ENCODE measurements around the gene CAMKK1.

Gene CAMKK1

DNA sequence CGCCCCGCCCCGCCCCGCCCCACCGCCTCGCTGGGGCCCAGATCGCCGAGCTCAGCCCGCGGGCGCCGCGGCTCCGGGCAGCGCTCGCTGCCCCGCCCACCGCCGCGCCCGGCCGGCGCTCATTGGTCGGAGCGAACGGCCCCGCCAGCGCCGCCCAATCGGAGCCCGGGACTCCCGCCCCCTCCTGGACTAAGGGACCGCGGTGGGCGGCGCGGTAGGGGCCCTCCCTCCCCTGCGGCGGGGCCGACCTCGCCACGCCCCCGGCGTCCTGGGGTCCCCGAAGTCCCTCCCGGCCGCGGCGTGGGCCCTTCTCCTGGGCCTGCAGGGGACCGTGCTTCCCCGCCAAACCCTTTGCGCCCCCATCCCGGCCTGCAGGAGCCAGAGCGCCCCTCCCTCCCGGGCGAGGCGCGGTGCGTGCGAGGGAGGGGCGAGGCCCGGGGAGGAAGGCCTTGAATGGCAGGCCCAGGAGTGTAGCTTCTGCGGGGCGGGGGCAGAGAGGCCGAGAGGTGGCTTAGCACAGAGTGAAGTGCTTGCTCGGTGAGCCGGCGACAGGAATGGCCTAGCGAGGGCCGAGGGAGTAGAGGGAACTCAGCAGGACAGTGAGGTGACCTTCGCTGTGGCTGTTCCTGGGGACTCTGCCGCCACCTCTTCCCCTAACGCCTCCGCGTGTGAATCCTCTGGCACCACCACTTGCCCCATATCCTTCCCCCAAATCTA lies at the start of gene CAMKK1:
CAMKK1 (minus strand) TSS at position 51 of the 717 bp plus-strand sequence. CDS start 7,366 bp downstream, outside the sequence.
- DNase-seq (ENCODE audit: low read depth in 2 of 3, low spot score in 1 of 3) = peak; percentile 73 to 88 (median 81)

DNA sequence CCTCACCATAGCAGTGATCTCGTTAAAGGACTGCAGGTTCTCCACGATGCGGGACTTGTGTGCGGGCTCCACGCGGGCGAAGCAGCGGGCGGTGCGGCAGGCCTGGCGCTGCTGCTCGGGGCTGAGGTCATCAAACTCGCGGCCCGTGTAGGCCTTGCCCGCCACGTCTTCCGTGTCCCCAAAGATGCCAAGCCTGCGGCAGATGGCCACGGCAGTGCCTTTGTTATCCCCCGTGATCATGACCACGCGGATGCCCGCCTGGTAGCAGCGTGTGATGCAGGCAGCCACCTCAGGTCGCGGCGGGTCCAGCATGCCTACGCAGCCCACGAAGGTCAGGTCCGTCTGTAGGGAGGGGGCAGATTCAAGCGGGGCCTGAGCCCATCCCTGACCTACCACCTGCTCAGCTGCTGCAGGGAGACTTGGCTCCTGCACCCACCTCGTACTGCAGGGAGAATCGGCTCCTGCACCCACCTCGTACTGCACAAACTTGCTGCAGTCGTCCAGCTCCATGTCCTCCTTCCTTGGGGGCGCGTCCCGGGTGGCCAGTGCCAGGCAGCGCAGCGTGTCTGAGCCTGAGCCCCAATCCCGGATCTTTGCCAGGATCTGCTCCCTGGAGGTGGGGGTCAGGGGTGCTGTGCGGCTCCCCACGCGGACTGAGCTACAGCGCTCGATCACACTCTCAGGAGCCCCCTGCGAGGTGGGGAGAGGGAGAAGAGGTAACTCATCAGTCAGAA lies 48.3 kb upstream of the CAMKK1 start:
- DNase-seq (ENCODE audit: low read depth in 2 of 3, low spot score in 1 of 3) = no peak

DNA sequence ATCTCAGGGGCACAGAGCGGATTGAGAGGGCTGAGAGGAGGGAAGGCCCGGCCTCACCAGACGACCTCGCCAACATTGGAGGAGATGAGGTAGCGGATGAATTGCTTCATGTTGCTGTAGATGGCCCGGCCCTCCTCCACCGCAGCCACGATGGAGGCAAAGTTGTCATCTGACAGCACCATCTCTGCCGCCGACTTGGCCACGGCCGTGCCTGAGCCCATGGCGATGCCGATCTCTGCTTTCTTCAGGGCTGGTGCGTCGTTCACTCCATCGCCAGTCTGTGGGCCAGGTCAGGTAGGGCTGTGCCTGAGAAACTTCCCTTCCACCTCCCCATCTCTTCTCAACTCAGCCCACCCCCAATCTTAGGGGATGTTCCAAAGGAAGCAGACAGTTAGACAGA lies 44.5 kb upstream of the CAMKK1 start:
- DNase-seq (ENCODE audit: low read depth in 2 of 3, low spot score in 1 of 3) = no peak

DNA sequence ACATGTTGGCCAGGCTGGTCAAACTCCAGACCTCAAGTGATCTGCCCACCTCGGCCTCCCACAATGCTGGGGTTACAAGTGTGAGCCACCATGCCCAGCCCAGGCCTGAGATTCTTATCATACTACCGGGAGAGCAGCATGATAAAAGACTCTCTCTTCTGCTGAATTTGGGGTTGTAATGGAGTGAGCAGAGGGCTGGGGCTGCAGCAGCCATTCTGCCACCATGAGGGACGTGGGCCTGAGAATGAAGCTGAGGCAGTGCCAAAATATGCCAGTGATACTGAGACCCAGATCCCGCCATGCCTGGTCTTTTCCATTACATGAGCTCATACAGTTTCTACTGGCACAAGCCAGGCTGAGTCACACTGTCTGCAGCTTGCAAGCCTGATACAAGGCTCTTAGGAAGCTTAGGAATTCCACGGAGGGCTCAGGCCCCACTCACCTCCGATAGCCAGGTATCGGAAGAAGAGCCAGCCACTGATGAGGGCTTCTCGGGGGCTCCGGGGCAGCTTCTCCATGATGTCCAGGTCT lies 43.0 kb upstream of the CAMKK1 start:
- no peak for DNase-seq (ENCODE audit: low read depth in 2 of 3, low spot score in 1 of 3)

DNA sequence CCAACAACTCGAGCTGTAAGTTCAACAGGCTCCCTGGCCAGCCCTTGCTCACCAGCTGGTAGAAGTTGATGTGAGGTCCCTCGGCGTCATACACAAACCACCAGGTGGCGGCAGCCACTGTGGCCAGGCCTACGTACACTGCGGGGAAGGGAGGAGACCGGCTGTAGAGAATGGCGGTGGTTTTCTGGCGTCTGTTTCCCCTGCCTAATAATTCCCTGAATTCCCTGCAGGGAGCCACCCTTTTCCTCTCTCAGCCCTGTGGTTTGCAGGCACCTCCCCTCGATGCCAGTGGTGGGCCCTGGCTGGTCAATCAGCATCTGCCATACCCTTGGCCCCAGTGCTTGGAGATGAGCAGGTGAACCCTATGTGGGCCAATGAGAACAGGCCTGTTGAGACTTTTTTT lies 42.3 kb upstream of the CAMKK1 start:
- DNase-seq (ENCODE audit: low read depth in 2 of 3, low spot score in 1 of 3) = peak in 1 of 3 donors; percentile 13

DNA sequence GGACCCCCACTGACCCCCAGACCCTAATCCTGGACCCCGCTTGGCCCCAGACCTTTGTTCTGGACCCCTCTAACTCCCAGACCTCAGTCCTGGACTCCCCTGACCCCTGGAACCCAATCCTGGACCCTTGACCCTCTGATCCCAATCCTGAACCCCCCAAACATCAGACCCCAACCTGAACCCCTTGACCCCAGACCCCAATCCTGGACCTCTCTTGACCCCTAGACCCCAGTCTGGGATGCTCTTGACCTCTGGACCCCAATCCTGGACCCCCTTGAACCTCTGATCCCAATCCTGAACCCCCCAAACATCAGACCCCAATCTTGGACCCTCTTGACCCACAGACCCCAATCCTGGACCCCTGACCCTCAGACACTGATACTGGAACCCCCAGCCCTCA lies 36.9 kb upstream of the CAMKK1 start:
- no peak for DNase-seq (ENCODE audit: low read depth in 2 of 3, low spot score in 1 of 3)

DNA sequence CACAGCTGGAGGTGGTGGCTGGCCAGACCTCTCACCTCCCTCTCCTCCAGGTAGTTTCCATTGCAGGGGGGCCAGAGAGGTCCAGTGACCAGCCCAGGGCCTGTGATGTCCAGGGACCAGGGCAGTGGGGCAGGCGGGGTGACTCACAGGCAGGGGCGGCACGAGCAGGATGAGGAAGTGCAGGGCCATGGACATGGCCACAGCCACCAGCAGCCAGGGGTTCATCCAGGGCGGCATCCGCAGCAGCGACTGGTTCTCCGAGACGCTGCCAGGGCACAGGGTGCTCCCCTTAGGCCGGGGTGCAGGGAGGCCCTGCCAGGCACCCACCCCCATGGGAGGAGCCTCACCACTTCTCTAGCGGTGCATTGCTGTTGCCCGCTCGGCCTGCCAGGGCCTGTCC lies 36.3 kb upstream of the CAMKK1 start:
- DNase-seq (ENCODE audit: low read depth in 2 of 3, low spot score in 1 of 3) = no peak

DNA sequence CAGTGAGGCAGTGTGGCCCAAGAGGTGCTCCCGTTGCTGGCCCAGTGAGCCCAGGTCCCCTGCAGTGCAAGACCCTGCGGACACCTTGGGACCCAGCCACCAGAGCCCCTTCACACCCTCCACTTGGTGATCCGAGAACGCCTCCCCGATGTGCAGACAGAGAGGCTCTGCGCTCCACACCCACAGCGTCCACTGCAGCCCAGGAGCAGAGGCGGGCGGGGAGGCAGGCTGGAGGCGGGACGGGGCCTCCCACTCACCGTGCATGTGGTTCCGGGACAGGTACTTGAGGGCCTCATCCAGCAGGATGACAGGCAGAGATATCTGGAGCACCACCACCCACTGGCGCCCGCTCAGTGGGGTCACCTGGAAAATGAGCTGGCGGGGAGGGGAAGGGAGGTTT lies 35.6 kb upstream of the CAMKK1 start:
- no peak for DNase-seq (ENCODE audit: low read depth in 2 of 3, low spot score in 1 of 3)

DNA sequence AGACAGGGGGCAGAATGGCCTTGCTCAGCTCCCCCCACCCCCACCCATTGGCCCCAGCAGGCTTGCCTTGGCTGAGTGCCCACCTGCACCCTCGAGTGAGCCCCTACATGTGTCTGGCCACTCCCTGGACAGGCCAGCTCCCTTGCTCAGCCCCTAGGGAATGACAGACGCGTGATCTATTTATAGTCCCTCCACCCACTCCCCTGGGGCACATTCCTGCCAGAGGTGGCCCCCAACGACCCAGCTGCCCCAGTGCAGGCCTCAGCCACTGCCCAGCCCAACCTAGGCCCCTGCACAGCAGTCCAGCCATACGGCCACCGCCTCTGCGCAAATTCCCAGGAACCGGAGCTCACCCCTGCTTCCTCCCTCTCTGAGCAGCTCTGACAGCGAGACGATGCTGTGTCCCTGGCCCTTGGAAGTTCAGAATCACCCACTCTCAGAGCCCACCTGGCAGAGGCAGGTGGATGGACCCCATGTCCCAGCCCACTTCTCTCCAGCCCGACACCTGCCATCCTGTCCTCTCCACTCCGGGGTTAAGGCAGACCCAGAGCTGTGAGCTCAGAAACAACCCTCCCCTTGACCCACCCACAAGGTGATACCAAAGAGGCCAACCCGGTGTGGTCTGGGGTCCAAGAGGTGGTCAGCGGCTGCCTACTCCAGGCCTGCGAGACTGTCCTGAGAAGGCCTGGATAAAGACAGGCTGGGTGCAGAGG lies 34.9 kb upstream of the CAMKK1 start:
- no peak for DNase-seq (ENCODE audit: low read depth in 2 of 3, low spot score in 1 of 3)

DNA sequence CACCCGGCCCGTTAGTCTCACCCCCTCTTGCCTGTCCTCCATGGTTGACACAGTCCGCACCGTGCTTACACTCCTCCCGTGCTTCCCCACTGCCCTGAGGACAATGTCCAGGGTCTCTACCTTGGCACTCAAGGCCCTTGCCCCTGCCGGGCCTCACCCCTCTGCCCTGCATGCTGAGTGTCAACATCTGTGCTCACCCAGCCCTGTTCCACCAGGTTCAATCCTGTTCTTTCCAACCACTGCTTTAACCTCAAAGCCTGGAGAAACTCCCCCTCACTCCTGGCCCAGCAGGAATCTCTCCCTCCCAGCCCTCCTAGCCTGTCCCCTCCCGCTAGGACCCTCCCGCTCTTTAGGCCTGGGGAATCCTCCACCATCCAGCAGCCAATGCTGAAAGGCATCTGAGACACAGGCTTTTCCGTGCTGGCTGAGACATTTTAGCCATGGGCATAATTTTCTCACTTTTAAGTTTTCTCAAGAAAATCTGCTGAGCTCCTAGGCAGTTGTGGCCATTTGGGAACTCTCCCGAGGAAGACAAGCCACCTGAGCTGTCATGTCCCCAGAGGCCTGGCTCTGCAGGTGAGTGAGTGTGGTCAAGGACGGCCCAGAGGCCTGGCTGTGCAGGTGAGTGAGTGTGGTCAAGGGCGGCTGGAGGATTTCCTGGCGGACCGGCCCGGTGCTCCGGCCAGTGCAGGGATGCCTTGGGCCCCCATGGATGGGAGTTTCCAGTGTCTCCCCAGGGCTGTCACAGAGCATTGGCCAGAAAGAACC lies 34.2 kb upstream of the CAMKK1 start:
- no peak for DNase-seq (ENCODE audit: low read depth in 2 of 3, low spot score in 1 of 3)

DNA sequence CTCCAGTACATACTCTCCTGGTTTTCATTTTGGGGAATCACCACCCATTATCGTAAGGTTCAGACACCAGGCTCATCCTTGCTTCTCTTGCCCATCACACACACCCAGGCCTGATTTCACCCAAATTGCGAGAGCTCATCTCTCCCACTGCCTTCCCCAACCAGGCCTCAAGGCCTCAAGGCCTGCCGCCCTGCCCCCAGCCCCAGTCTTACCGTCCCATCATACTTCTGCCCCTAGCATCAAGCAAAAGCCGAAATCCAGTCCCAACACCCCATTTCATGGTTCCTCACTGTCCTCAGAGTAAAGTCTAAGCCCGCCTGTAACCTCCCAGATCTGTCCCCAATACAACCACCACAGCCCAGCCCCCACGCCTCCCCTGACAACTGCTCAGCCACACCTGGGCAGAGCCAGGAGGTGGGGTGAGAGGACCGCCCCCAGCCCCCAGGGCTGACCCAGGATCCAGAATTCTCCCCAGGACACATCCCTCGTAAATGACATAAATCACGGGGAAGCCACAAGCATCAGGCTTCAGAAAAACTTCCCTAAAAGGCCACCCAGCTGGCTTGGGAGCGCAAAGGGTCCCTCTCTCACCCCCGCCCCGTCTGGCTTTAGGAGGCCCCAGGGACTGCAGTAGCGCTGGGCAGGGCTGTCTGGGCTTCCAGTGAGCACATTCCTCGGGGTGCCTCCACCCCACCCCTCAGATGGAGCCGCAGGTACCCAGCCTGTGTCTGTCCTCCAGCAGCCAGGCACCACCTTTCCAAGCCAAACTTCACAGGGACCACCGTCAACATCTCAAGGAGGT lies 33.0 kb upstream of the CAMKK1 start:
- no peak for DNase-seq (ENCODE audit: low read depth in 2 of 3, low spot score in 1 of 3)

DNA sequence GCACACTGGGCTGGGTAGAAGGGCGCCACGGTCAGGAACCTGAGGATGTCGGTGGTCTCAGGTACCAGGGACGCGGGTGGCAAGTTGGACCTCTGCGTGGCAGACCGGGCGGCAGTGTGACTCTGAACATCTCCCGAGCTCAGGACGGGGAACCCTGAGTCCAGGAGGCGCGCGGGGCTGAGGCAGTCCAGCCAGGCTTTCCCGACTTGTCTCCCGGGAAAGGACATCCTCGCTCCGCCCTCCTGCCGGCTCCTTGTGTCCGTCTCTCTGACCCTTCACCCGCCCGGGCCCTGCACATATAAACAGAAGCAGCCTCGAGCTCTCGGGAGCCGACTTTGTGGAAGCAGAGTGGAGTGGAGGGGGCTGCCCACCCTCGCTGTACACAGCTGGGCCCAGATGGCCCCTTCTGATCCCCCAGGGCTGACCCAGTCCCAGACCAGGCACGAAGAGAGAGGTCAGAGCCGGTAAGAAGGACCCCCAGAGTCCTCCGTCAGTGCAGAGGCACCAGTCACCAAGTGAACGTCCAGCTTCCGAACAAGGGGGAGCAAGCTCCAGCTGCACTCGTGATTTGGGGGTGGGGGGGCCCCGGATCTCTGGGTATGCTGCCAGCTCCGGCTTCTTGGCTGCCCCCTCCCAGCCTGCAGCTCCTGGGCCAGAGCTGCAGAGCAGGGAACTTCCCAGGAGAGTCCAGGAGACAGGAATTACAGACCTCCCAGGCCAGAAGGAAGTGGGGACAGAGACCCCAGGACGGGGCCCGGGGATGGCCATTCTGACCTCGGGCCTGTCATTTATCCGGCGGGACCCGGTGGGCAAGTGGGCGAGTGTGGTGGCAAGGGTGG lies 31.9 kb upstream of the CAMKK1 start:
- DNase-seq (ENCODE audit: low read depth in 2 of 3, low spot score in 1 of 3) = no peak

DNA sequence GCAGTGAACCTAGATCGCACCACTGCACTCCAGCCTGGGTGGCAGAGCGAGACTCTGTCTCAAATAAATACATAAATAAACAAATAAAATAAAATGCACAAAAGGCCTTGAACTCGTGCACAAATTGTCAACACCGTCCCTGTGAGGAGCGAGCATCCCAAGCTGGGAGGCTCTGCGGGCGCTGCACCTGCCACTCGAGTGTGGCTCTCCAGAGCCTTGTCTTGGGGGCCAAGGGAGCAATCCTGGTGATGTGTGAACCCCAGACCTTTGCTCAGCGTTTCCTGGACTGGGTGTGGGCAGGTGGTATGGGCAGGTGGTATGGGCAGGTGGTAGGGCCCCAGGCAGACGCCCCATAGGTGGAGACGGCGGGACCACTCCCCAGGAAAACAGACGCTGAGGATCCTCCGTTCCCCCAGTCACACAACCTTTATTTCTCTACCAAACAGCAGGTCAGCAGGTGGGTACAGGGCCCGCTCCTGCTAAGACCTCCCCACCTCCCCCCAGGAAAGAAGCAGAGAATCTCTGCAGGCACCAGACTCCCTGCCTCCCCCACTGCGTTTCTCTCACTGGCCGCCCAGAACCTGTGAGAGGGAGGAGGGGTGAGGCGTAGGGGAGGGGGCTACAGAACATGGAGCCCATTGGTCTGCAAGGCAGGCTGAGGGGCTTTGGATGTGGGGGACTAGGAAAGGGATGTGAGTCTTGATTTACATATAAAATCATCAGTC lies 30.8 kb upstream of the CAMKK1 start:
- DNase-seq (ENCODE audit: low read depth in 2 of 3, low spot score in 1 of 3) = no peak

DNA sequence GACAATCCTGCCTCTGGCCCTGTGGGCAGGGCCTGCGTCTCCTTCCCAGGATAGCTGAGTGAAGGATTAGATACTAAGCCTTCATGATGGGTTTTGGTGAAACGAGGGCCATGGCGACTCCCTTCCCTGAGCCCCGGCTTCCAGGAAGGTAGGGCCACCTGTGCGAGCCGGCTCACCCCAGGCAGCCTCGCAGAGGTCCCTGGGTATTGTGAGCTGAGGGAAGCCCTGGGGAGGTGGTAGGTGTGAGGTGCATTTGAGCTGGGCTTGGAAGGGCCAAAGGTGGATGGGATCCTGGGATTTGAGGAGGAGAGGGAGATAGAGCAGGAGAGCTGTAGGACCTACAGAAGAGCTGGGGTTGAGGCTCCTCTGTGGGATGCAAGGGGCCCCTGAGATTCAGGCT lies 29.9 kb upstream of the CAMKK1 start:
- no peak for DNase-seq (ENCODE audit: low read depth in 2 of 3, low spot score in 1 of 3)

DNA sequence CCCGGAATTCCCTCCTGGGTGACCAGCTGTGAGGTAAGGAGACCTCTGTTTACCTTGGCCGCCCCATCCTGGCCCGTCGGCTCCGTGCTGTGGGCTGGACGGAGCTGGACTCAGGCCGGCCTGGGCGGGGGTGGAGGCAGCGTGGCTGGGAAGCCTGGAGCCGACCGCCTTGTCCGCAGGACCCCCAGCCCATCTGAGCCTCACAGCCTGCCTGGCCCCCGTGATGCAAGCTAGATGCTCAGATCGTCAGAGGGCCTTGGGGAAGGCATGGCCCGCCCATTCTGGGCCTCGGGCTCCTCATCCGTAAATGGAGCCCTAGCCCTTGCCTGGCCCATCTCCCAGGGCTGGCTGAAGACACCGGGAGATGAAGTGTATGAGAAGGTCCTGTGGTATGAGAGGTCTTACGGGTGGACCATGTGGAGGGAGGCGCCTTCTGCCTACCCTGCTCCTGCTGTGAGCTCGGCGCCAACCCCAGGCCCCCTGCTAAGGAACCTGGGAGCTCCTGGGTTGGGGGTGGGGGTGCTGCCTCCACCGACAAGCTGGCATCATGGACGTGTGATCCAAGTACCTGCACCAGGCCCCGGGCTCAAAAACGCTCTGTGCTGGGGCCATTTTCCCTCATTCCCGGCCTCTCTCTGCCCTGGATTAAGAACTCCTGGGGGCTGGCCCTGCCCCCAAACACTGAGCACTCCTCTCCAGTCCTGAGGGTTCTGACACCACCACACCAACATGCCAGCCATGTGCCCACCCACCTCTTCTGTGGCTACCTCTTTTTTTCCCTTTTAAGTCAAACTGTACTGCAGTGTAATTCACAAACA lies 28.9 kb upstream of the CAMKK1 start:
- no peak for DNase-seq (ENCODE audit: low read depth in 2 of 3, low spot score in 1 of 3)

DNA sequence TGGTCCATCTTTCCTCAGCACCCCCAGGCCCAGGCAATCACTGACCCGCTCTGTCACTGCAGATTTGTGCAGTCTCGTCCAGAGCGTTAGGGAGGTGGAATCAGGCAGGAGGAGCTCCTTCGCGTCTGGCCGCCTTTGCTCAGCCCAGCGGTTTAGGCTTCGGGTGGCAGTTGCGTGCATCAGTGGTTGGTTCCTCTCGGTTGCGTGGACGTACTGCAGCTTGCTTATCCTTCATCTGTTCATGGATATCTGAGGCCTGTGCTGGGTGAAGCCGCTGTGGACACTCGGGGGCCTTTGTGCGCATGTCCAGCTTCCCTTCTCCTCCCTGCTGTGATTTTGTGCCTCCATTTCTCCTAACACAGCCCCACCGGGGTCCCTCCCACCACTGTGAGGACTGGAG lies 28.2 kb upstream of the CAMKK1 start:
- no peak for DNase-seq (ENCODE audit: low read depth in 2 of 3, low spot score in 1 of 3)

DNA sequence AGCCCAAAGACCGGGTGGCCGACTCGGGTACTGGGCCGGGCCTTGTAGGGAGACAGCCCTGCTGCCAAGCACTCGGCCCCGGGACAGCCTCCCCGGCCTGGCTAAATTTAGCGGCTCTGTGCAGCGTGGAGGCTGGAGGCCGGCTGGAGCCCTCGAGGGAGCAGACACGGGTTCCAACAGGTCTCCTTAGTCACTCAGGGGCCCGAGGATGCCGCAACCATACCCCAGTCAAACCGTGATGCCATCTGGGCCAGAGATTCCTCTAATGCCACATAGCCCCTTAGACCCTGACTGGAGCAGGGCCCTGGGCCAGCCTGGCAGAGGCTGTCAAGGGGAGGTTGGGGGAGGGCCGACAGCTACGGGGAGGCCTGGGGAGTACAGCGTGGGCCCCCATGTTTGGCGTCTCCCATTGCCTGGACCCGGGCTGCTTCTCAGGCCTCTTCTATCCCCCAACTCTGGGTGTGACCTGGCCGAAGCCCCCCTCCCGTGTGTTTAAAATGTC lies 26.3 kb upstream of the CAMKK1 start:
- DNase-seq (ENCODE audit: low read depth in 2 of 3, low spot score in 1 of 3) = no peak

All from stimulated activated CD4-positive, alpha-beta T cell treated with anti-CD3 and anti-CD28 coated beads, Interleukin-12 subunit alpha, Interleukin-12 subunit beta, amount 100 ng/mL, for 48 hours (primary cell).